ENCODE data around the gene ARMH3.

Gene ARMH3

GRCh38 chr10:101968940-101969321 lies 87.0 kb downstream of the ARMH3 start:
- peak; percentile 62 for DNase-seq (ENCODE audit: low read depth)
- no peak overlapping the region for H3K4me3 ChIP-seq (ENCODE audit: low read depth, low read length)
- TF ChIP-seq CTCF (IDR thresholded peaks at IDR 0.05; ENCODE audit: low read depth, low read length, missing control alignments), result no peak

- no peak for TF ChIP-seq CTCF (IDR thresholded peaks at IDR 0.05; ENCODE audit: low read depth, low read length, missing control alignments)
- no peak overlapping the region for H3K4me3 ChIP-seq (ENCODE audit: low read depth, low read length)
- no peak for DNase-seq (ENCODE audit: low read depth)
Measured at GRCh38 chr10:101968286-101968939, 87.6 kb downstream of the ARMH3 start.

GRCh38 chr10:101967713-101968112 lies 88.3 kb downstream of the ARMH3 start:
- no peak for TF ChIP-seq CTCF (IDR thresholded peaks at IDR 0.05; ENCODE audit: low read depth, low read length, missing control alignments)
- DNase-seq (ENCODE audit: low read depth), result no peak
- H3K4me3 ChIP-seq (ENCODE audit: low read depth, low read length), result no peak overlapping the region

DNA sequence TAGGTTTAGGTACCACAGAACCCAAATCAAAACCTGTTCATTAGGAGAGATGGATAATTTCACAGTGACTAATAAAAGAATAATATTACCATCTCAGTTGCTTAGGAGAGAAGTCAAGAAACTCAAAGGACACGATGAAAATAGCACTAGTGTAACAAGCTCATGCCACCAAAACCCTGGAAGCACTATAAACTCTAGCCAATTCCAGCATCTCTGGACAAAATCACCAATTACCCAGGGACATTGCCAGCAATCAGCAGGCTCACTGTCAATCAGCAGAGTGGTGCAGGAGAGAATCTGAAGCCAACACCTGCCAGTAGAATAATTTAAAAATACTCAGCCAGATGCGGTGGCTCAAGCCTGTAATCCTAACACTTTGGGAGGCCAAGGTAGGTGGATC lies 88.9 kb downstream of the ARMH3 start:
- DNase-seq (ENCODE audit: low read depth), result no peak
- TF ChIP-seq CTCF (IDR thresholded peaks at IDR 0.05; ENCODE audit: low read depth, low read length, missing control alignments), result no peak
- no peak overlapping the region for H3K4me3 ChIP-seq (ENCODE audit: low read depth, low read length)

DNA sequence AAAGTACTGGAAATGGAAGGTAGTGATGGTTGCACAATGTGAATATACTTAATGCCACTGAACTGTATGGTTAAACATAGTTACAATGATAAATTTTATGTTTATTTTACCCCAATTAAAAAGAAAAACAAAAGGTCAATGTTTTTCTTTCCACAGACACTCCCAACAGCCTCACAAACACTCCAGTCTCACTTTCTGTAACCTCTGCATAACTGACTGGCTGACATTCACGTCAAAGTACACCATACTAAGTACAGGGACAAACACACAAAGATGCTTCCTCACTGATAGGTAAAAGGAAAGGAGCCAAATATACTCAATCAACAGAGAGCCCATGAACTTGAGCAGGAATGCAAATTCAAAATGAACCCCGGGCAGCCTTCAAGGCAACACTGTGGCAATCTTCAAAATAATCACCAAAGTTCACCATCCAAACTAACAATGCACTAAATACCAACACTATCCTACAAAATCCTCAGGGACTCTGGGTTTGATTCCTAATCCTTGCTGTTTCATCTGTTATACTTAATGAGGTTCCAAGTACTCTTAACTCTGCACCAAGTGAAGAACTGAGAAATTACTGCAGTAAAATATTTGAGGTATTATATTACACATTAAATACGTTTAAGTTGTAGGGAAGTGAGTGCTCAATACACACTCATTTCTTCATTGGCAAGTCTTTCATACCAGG lies 90.8 kb downstream of the ARMH3 start:
- no peak for DNase-seq (ENCODE audit: low read depth)

DNA sequence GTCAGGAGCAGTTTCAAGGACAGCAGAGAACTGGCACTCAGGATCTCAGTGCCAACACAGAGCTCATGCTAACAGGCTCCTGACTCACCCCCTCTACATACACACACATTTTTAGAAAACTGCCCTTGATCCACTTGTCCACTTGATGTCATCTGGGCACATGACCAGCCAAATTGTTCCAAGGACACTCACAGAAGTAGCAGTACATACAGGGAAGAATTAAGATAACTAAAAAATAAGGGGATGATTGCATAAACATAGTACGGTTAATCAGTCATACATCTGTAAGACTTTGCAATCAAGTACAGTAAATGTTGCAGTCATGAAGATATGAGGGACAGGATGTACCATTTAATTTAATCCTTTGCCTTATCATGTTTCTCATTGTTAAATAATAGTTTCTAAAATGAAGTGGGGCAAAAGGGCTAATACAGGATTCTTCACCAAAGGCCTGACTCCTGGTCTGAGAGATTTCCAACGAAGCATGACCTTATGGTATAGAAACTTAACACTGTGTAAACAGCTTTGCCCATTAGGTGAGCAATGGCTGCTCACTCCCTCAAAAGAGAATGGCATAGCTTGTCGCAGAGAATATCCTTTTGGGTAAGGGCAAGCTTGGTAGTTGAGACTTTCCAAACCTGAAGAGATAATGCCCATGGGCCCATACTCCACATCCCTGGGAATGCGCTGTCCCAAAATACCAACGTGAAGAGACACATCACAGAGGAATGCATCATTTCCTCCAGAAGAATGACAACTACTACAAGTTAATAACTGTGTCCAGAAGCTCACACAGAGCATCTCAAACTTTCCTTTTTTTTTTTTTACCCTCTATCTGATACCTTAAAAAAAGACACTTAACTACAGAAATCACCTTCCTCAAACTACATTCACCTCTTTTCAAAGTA lies 94.1 kb downstream of the ARMH3 start:
- no peak for DNase-seq (ENCODE audit: low read depth)
- no peak for TF ChIP-seq CTCF (IDR thresholded peaks at IDR 0.05; ENCODE audit: low read depth, low read length, missing control alignments)
- H3K4me3 ChIP-seq (ENCODE audit: low read depth, low read length), result no peak overlapping the region

More for the DNA sequence above, 90.8 kb downstream of the ARMH3 start:
- H3K4me3 ChIP-seq (ENCODE audit: low read depth, low read length), result no peak overlapping the region
- TF ChIP-seq CTCF (IDR thresholded peaks at IDR 0.05; ENCODE audit: low read depth, low read length, missing control alignments), result no peak
